GM20000 (cell line): ENCODE measurements around the gene CD84.

ENCODE experiments used
- DNase-seq: peaks from one replicate; pipeline ENCODE4 v3.0.0; 2012; ENCODE audit warnings: low spot score
- TF ChIP-seq, protein P1 (sequence below): IDR thresholded peaks from 2 replicates; pipeline ENCODE4 v1.5.1; 2012; ENCODE audit warnings: mild to moderate bottlenecking, control low read depth; ENCODE audit errors: extremely low read depth, missing control alignments

CD84 gene

DNA sequence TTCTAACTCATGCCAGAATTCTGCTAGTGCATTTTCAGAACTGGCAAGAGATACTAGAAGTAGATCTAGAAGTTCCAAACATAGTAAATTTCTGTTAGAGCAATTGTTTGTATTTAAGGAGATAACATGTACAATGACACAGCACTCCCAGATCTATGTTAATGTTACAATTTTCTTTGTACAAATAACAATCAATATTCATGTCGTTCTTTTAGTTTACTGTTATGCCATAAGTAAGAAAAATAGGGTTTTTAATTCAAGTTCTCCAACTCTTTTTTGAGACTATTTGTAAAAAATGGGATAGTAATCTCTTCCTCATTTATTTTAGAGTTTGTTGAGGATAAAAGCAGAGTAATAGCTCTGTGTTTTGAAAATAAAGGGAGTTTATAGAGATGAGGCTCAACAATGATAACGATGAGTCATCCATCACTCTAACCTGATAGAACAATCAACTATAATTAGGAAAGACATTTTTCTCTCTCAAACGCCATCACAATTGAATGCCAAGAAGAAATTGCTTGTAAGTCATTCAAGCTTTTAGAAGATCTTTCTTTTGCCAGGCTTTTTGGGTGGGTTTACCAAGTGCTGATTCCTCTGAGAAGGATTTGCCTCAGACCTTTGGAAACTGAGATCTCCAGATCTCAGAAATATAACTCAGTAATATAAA is 638 bp downstream of the CD84 start:
- TF ChIP-seq, protein P1, sequence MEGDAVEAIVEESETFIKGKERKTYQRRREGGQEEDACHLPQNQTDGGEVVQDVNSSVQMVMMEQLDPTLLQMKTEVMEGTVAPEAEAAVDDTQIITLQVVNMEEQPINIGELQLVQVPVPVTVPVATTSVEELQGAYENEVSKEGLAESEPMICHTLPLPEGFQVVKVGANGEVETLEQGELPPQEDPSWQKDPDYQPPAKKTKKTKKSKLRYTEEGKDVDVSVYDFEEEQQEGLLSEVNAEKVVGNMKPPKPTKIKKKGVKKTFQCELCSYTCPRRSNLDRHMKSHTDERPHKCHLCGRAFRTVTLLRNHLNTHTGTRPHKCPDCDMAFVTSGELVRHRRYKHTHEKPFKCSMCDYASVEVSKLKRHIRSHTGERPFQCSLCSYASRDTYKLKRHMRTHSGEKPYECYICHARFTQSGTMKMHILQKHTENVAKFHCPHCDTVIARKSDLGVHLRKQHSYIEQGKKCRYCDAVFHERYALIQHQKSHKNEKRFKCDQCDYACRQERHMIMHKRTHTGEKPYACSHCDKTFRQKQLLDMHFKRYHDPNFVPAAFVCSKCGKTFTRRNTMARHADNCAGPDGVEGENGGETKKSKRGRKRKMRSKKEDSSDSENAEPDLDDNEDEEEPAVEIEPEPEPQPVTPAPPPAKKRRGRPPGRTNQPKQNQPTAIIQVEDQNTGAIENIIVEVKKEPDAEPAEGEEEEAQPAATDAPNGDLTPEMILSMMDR, result no peak
- DNase-seq, result no peak

DNA sequence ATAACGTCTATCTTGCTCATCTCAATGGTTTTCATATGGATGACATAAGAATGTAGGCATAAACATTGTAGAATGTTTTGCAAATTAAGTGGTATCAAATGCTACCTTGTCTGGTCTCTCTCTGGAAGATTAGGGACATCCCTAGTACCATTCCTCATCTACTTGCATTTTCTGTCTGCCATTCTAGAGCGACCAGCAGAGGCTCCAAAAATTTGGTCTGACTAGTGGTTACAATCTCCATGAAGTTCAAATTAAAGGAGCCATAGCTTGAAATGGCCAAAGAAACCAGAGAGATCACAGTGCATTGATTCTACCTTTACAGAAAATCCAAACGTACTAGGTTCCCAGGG is 1.1 kb downstream of the CD84 start:
- DNase-seq, result no peak
- TF ChIP-seq, protein P1, result no peak

DNA sequence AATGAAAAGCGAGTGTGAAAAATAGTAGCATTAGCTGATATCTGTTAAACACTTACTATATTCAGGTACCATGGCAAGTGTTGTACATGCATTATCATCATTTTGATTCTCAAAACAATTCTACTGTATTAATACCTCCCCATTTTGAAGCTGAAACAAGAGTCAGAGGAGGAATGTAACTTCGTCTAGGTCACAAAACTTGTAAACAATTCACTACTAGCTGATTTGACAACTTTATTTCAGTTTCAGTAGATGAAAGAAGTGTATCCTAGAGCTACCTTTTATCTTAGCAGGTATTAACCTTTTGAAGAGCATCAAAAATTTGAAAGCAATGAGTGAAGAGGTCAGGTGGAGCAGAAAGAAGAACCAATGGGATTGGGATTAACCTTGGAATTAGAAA is 1.6 kb downstream of the CD84 start:
- TF ChIP-seq, protein P1, result no peak
- DNase-seq, result no peak

DNA sequence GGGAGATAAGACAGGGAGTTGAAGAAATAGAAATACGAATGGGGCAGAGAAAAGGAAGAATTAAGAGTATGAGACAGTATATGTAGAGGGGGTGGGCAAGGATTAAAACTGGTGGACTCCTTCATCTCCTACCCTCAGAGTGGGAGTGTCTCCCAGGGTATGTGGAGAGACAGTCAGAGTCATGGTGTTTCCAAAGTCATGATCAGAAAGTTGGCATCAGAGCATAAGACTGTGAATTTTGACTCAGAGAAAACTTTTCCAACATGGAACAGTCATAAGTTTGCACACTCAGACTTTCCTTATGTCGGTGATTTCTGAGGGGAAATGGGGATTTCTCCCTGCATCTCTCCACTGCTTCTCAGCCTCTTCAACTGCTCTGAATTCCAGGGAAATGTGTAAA is 2.4 kb downstream of the CD84 start:
- no peak for DNase-seq
- TF ChIP-seq, protein P1, result no peak

DNA sequence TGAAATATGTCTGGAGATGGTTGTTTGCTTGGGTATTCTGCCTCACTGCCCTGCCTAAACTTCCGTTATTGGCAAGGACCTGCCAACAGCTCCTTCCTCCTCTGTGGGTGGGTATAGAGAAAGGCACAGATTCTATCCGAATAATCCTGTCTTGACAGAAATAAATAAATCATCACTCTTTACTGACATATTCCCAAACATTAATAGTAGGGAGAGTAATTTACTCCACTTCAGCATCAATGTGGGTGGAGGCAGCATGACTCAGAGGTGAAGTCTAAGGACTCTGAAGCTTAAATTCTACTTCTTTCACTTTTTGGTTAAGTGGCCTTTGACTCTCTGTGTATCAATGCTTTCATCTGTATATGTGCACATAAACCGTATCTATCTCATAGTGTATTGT is 2.9 kb downstream of the CD84 start:
- TF ChIP-seq, protein P1, result no peak

DNA sequence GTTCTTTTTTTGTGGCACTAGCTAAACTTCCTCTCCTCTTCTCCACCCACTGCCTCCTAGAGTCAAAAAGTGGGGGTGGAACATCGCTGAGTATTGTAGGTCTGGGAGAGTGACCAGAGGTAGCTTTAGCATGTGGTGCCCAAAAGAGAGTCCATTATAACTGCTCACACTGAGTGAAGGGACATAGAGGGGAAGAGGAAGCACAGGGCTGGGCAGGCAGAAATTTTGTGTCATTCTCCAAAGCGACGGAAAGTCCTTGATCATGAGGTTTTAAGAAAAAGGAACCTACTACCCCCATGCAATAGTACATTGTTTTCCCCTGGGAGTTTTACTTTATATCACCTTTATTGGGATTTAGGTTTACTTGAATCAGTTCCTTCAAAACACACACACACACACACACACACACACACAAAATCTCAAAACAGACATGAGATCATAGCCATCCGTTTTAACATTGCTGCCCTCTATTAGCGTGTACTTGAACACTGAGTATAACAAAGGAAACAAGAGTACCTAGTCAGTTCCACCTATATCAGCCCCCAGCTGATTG is 4.1 kb downstream of the CD84 start:
- TF ChIP-seq, protein P1, result no peak
- DNase-seq, result no peak

More for the DNA sequence above, 2.9 kb downstream of the CD84 start:
- DNase-seq, result no peak

DNA sequence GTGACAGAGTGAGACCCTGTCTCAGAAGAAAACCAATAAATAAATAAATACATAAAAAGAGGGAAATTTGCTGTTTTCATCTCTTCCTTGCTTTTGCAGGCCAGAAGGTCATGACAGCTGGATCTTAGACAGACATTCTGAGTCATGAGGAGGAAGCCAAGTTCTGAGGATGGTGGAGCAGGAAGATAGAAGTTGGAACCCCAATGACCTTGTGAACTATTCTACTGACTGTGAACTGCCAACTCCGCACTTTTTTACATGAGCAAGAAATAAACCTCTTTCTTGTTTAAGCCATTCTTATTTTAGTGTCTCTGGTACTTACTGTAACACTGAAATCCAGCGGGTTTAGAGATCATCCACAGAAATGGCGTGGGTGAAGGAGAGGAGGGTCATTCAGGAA is 8.5 kb downstream of the CD84 start:
- TF ChIP-seq, protein P1, result no peak
- no peak for DNase-seq
